SKM-1 (cell line): ENCODE data around the gene FNBP1L.

Experiments used
- DNase-seq: peaks from one replicate; lab custom pipeline; 2025; ENCODE audit not compliant: unreplicated experiment; lab: John Stamatoyannopoulos, UW

Gene FNBP1L

GRCh38 chr1:93569489-93569888, 121.6 kb downstream of the FNBP1L start:
- DNase-seq: no peak

- DNase-seq: no peak
Measured at GRCh38 chr1:93571623-93572310, 123.8 kb downstream of the FNBP1L start.

DNA sequence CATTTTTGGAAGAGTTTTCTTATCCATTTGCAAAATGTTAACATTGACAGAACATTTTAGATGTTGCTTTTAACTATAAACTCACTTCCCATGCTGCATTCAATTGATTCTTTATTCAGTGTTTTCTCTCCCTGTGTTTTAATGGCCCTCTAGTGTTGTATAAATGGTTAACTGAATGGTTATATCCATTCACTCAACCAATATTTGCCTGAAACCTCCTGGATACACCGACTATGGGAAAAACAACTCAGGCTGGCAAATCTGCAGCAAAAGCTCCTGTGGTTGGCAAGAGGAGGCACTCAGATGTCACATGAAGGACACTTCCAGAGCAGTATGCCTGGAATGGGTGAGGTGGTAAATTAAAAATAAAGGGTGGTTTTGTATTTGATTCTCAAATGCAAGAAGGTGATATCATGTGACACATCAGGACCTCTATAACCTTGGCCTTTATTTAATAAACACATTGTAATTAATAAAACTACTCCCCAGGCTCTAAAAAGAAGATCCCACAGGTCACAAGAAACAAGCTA, 126.1 kb downstream of the FNBP1L start:
- no peak for DNase-seq

- DNase-seq: no peak
Measured at GRCh38 chr1:93574511-93574910, 126.6 kb downstream of the FNBP1L start.

DNA sequence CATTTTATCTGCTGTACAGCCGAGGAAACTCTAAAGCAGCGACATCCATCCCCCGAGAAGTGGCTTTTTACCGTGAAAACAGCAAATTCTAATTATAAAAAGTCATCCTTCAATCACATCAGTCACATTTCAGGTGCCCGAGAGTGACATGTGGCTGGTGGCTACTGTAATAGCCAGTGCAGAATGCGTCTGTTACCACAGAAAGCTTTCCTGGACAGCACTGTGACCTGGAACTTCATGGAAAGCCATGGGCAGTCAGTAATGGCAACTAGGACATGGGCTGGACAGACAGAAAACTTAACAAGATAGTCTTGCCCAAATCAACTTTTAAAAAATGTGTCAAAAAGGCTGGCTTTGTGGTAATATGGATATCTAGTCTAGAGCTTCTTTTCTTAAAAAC, 127.1 kb downstream of the FNBP1L start:
- no peak for DNase-seq

GRCh38 chr1:93575621-93576284, 127.8 kb downstream of the FNBP1L start:
- DNase-seq: no peak

GRCh38 chr1:93576346-93576745, 128.4 kb downstream of the FNBP1L start:
- no peak for DNase-seq

GRCh38 chr1:93576746-93577145, 128.8 kb downstream of the FNBP1L start:
- no peak for DNase-seq

DNA sequence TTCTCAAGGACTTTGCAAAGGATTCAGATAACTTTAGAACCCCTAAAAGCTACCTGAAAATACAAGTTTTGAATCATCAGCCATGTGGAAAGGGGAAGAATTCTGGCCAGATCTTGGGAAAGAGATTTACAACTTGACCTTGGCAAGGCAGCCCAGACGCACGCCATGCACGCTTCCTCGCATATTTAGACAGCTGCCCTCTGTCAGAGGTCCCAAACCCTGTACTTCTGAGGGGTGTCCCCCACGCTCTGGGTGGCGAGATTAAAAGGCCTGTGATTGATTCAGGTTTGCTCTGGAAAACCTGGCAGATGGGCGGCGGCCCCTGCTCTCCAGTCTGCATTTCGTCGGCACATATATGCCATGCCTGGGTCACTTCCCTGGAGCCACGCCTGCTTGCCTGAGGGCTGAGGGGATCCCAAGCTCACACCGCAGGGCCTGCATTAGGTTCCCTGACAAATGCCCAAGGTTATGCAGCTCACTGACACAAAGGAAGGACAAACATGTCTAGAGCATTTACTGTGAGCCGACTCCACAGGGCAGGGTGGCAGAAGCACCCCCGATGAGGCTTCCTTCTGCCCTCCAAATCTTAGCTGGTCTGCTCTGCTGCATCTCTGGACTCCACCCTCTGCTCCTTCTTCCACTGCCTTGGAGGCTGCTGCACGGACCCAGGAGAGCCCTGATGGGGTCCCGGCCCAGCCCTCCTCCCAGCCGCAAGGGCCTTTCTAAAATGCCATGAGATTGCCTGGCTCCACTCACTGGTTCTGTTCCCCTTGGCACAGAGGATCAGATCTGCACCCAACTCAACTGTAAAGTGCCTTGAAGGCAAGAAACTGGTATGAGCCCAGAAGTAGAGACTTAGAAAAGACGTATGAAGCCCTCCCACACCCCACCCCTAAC, 129.9 kb downstream of the FNBP1L start:
- DNase-seq: no peak

DNA sequence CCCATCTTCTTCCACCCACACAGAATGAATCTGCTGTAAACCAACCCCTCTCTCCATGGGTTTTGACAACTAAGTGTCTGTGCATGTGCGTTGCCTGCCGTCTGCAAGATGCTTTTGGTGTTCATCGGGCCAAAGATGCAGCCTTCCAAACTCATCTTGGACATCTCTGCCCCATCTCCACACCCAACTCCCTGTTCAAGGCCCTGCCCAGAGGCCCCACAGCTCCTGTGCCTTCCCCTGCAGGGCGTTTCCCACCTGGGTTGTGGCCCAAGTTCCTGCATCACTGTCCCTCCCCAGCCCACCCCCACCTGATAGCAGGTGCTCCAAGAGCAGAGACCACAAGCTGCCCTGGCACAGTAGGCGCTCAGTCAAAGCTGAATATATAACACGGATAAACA, 130.5 kb downstream of the FNBP1L start:
- no peak for DNase-seq

- DNase-seq: no peak
Measured at GRCh38 chr1:93578911-93579825, 131.2 kb downstream of the FNBP1L start.

DNA sequence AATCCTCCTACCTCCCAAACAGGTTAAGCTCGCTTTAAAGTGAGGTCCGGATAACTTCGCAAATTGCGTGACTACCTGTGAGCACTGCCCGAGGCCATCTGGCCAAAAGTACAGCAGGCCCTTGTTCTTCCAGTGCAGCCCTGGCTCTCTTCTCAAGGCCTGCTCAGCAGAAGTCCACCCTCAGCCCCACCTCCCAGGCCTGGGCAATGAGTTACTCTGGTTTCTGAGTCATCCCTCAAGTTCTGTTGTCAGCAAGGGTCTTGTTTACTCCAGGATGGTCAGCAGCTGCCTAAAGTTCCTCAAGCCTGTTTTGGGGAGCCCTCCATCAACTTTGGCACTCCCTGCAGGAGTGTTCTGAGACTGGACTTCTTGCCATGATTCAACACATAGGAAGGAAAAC, 132.0 kb downstream of the FNBP1L start:
- no peak for DNase-seq

- DNase-seq: no peak
Measured at GRCh38 chr1:93581917-93582850, 134.3 kb downstream of the FNBP1L start.

DNA sequence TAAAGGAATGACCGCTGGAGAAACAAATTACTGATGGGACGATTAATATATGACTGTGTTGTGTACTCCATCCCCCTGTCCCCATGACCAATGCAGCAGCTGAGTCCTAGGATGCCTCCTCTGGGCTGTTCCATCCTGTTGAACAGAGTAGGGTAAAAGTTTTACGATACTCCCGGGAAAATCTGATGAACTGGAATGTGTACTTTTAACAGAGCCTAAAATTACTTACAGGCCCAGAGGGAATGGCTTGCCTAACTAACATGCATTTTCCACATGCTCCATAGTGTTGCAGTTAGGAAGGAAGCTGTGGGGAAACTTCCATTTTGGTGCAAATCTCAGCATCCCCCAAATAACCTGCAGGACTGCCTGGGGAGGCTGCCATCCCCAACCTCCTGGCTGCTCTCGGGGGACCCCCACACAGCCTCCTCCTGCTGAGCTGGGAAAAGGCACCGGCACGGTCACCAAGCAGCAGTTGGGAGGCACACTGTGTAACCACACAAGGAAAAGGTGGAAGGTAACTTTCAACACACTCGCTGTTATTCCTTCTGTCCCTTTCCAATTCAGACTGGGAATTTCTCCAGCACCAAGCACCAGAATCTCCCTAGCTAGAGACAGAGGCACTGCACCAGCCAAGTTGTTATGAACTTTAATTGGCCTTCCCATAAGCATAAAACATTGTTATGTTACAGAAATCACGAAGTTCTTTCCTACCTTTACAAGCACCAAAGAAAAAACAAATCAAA, 136.5 kb downstream of the FNBP1L start:
- DNase-seq: no peak

GRCh38 chr1:93585059-93585966, 137.4 kb downstream of the FNBP1L start:
- DNase-seq: no peak

DNA sequence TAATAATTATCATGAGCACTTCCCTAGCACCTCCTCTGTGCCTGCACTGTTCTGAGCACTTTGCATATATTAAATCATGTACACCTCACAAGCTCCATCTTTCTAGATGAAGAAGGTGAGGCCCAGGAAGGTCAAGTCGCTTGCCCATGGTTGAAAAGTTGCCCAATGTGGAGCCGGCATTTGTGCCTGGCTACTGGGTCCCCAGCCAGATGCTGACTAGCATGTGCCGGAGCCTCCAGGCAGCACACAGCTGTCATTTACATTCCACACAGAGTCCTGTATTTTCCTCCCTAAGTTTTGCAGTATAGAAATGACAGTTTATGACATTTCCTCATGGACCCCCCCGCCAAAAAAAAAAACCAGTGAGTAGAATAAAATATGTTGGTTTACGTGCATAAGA, 139.4 kb downstream of the FNBP1L start:
- no peak for DNase-seq

DNA sequence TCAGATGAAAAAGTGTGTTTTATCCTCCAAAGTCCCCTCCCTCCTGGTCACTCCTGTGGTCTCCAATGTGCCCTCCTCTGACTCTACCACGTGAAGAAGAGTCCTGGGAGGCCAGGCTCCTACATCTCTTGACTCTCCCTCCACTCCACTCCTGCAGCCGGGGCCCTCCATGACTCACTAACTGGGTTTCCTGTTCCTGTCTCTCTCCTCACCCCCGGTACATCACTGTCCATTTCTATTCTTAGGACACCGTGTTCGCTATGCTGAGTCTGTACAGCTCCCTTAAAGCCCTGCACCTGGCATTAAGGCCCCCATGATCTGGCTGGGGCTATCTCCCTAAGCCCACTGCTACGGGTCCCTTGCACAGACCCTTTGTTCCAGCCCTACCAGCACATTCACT, 140.3 kb downstream of the FNBP1L start:
- no peak for DNase-seq

DNA sequence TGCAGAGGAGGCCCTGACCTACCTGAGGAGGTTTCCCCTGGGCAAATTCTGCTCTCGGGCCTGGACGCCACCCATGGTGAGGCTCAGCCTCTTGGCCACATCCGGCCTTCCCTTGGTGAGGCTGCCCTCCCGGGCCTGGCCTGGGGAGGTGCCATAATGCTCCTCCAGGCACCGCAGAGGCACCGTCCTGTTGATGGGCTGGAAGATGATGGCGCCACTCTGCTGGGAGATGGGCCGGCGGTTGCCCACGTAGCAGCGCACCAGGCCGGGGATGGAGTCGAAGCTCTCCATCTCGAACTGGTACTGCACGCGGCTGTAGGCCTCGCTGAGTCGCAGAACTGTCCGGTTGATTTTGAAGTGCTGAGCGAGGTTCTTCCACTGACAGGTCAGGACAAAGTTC, 141.0 kb downstream of the FNBP1L start:
- no peak for DNase-seq
